ENCODE data around the gene POMP. TPM values are rescaled to one million over a fixed set of nuclear protein-coding genes. Genes with fewer than 3 reads are reported as not detected.

POMP gene
- total RNA-seq, 1 experiment from 2014 or later = 92.0 TPM

GRCh38 chr13:28637714-28638355 is 21.1 kb upstream of the POMP start:
- in situ Hi-C loops (cut with HindIII; ENCODE audit: low pct_unique_long_range_greater_than_20kb, low sequenced_read_pairs) = no loop called here
- CTCF ChIA-PET = no interaction called here
- ATAC-seq = no peak

GRCh38 chr13:28638756-28639155 is 20.2 kb upstream of the POMP start:
- in situ Hi-C loops (cut with HindIII; ENCODE audit: low pct_unique_long_range_greater_than_20kb, low sequenced_read_pairs) (no loop called here), intact Hi-C loops (cut with micrococcal nuclease; ENCODE audit: unreplicated experiment) (loop anchor here (5.0 kb wide), 1 partner anchor 316 kb away; no protein-coding TSS in a partner anchor)
- Histone ChIP-seq H3K4me3 (ENCODE audit: low read depth in 2 of 2, low read length in 2 of 2) (no peak overlapping the region), H3K9me3 (ENCODE audit: control insufficient read depth, insufficient read depth, low read depth, low read length) (no peaks in the 10 kb centered on the region), H3K4me1 (ENCODE audit: control insufficient read depth, insufficient read depth, low read length) (no peaks in the 10 kb centered on the region), H3K27ac (ENCODE audit: low read length) (no peak overlapping the region), H3K36me3 (ENCODE audit: control insufficient read depth, insufficient read depth, low read length) (no peaks in the 10 kb centered on the region), H3K27me3 (ENCODE audit: control insufficient read depth, insufficient read depth, low read length) (no peaks in the 10 kb centered on the region; the same call in 1 of the 2 replicates)
- no TSS peak for BruUV-seq (replicated peaks)
- ChIA-PET POLR2A (no interaction called here), CTCF (no interaction called here)
- DNase-seq (ENCODE audit: low read depth, low spot score) (no peak), ATAC-seq (no peak)
- TF ChIP-seq TCF7L2 (IDR thresholded peaks at IDR 0.05; ENCODE audit: low read depth, low read length) (no peak), REST (IDR thresholded peaks at IDR 0.05; ENCODE audit: insufficient read depth in 1 of 2, low read depth in 2 of 2, low read length in 1 of 2) (no peak), CTCF (IDR thresholded peaks at IDR 0.05) (no peak), POLR2AphosphoS5 (IDR thresholded peaks at IDR 0.05; ENCODE audit: low read depth, low read length) (no peak), SIN3A (IDR thresholded peaks at IDR 0.05; ENCODE audit: borderline replicate concordance, insufficient read depth, low read depth, low read length) (no peak)

More at GRCh38 chr13:28637714-28638355, 21.1 kb upstream of the POMP start:
- Histone ChIP-seq H3K27me3 (ENCODE audit: control insufficient read depth, insufficient read depth, low read length) (no peaks in the 10 kb centered on the region; the same call in 1 of the 2 replicates), H3K4me3 (ENCODE audit: low read depth in 2 of 2, low read length in 2 of 2) (no peak overlapping the region), H3K36me3 (ENCODE audit: control insufficient read depth, insufficient read depth, low read length) (no peaks in the 10 kb centered on the region), H3K4me1 (ENCODE audit: control insufficient read depth, insufficient read depth, low read length) (no peaks in the 10 kb centered on the region), H3K9me3 (ENCODE audit: control insufficient read depth, insufficient read depth, low read depth, low read length) (no peaks in the 10 kb centered on the region), H3K27ac (ENCODE audit: low read length) (no peak overlapping the region)
- DNase-seq (ENCODE audit: low read depth, low spot score) = no peak
- BruUV-seq (replicated peaks) = no TSS peak
- POLR2A ChIA-PET = no interaction called here
- TF ChIP-seq CTCF (IDR thresholded peaks at IDR 0.05) (no peak), TCF7L2 (IDR thresholded peaks at IDR 0.05; ENCODE audit: low read depth, low read length) (no peak), SIN3A (IDR thresholded peaks at IDR 0.05; ENCODE audit: borderline replicate concordance, insufficient read depth, low read depth, low read length) (no peak), REST (IDR thresholded peaks at IDR 0.05; ENCODE audit: insufficient read depth in 1 of 2, low read depth in 2 of 2, low read length in 1 of 2) (no peak), POLR2AphosphoS5 (IDR thresholded peaks at IDR 0.05; ENCODE audit: low read depth, low read length) (no peak)
- intact Hi-C loops (cut with micrococcal nuclease; ENCODE audit: unreplicated experiment) = loop anchor here (5.0 kb wide), 1 partner anchor 316 kb away; no protein-coding TSS in a partner anchor

Measured in Panc1 (cell line).